Endothelial cell (in vitro differentiated cells): ENCODE measurements around the gene CCDC136. TPM values are rescaled to one million over a fixed set of nuclear protein-coding genes. Genes with fewer than 3 reads are reported as not detected.

Source experiments
- DNase-seq: peaks from one replicate; pipeline ENCODE4 v3.0.0; 2021; ENCODE audit warnings: low spot score
- H3K27ac Mint-ChIP-seq: one replicate; pipeline ENCODE4 v1.8.0; 2021; ENCODE audit warnings: mixed read lengths, inconsistent platforms; ENCODE audit not compliant: unreplicated experiment
- H3K27me3 Mint-ChIP-seq: one replicate; pipeline ENCODE4 v1.8.0; 2021; ENCODE audit warnings: mild to moderate bottlenecking, moderate library complexity, mixed read lengths, inconsistent platforms; ENCODE audit not compliant: unreplicated experiment
- H3K36me3 Mint-ChIP-seq: one replicate; pipeline ENCODE4 v1.8.0; 2021; ENCODE audit warnings: mild to moderate bottlenecking, low read depth, mixed read lengths, inconsistent platforms; ENCODE audit not compliant: unreplicated experiment
- H3K4me1 Mint-ChIP-seq: one replicate; pipeline ENCODE4 v1.8.0; 2021; ENCODE audit warnings: mild to moderate bottlenecking, mixed read lengths, inconsistent platforms; ENCODE audit not compliant: unreplicated experiment
- H3K4me3 Mint-ChIP-seq: one replicate; pipeline ENCODE4 v1.8.0; 2021; ENCODE audit warnings: mild to moderate bottlenecking, mixed read lengths, inconsistent platforms; ENCODE audit not compliant: unreplicated experiment
- H3K9me3 Mint-ChIP-seq: one replicate; pipeline ENCODE4 v1.8.0; 2021; ENCODE audit warnings: mixed read lengths, inconsistent platforms; ENCODE audit not compliant: unreplicated experiment
- CTCF ChIP-seq: fragments of 200-600 bp; sonication (generic); IDR thresholded peaks from one replicate; pipeline ENCODE4 v1.5.0; 2021; ENCODE audit warnings: antibody characterized with exemption; ENCODE audit not compliant: unreplicated experiment
- total RNA-seq: library from RNA; stranded (reverse); fragmentation: NEBNext Ultra II Directional; extraction: Animal tissue kit (Norgen Biotek cat#: 25700); gene quantifications from one replicate; pipeline ENCODE4 v1.2.1, GENCODE V29; 2021; ENCODE audit not compliant: unreplicated experiment

CCDC136 gene
- total RNA-seq, 1 donor from 2014 or later, result 31.5 TPM

GRCh38 chr7:128869138-128869943 is 77.6 kb downstream of the CCDC136 start:
- Mint-ChIP-seq H3K9me3 (no peaks in the 10 kb centered on the region), H3K36me3 (peaks cover 14% of the 10 kb centered on the region), H3K4me1 (peaks cover 7% of the 10 kb centered on the region), H3K27ac (no peak overlapping the region), H3K4me3 (no peak overlapping the region), H3K27me3 (peaks cover 27% of the 10 kb centered on the region)
- peak; percentile 37 for DNase-seq
- no peak for TF ChIP-seq CTCF

GRCh38 chr7:128869944-128870285 is 78.1 kb downstream of the CCDC136 start:
- Mint-ChIP-seq H3K27me3 (peaks cover 27% of the 10 kb centered on the region), H3K36me3 (peaks cover 13% of the 10 kb centered on the region), H3K4me1 (peaks cover 7% of the 10 kb centered on the region), H3K9me3 (no peaks in the 10 kb centered on the region), H3K27ac (no peak overlapping the region), H3K4me3 (peak overlapping the region; percentile 73)
- DNase-seq, result no peak
- no peak for TF ChIP-seq CTCF

GRCh38 chr7:128871050-128871449 is 79.3 kb downstream of the CCDC136 start:
- no peak for TF ChIP-seq CTCF
- no peak overlapping the region for H3K4me3 Mint-ChIP-seq
- no peak for DNase-seq
- peaks cover 7% of the 10 kb centered on the region for H3K4me1 Mint-ChIP-seq
- H3K27me3 Mint-ChIP-seq, result peaks cover 23% of the 10 kb centered on the region
- H3K27ac Mint-ChIP-seq, result no peak overlapping the region
- no peaks in the 10 kb centered on the region for H3K9me3 Mint-ChIP-seq
- H3K36me3 Mint-ChIP-seq, result peaks cover 3% of the 10 kb centered on the region

Other genes with a start within 250 kb of the CCDC136 start
- gene GARIN1A, start 119.7 kb upstream of the CCDC136 start, total RNA-seq, result 4.3 TPM
- 197 TPM for gene CALU, start 52.6 kb upstream of the CCDC136 start, total RNA-seq
- not detected for gene OPN1SW, start 16.2 kb upstream of the CCDC136 start, total RNA-seq
- gene FLNC, start 38.4 kb downstream of the CCDC136 start, total RNA-seq, result 7.7 TPM
- 132 TPM for gene ATP6V1F, start 70.9 kb downstream of the CCDC136 start, total RNA-seq
- 4.3 TPM for gene KCP, start 118.7 kb downstream of the CCDC136 start, total RNA-seq
- gene IRF5, start 146.0 kb downstream of the CCDC136 start, total RNA-seq, result 3.9 TPM